ENCODE data around the gene C2orf15. TPM values are rescaled to one million over a fixed set of nuclear protein-coding genes. Genes with fewer than 3 reads are reported as not detected.

Gene C2orf15
- total and polyA plus RNA-seq, 7 donors, result 2.4 to 2.8 (median 2.5) TPM; not detected in 4

DNA sequence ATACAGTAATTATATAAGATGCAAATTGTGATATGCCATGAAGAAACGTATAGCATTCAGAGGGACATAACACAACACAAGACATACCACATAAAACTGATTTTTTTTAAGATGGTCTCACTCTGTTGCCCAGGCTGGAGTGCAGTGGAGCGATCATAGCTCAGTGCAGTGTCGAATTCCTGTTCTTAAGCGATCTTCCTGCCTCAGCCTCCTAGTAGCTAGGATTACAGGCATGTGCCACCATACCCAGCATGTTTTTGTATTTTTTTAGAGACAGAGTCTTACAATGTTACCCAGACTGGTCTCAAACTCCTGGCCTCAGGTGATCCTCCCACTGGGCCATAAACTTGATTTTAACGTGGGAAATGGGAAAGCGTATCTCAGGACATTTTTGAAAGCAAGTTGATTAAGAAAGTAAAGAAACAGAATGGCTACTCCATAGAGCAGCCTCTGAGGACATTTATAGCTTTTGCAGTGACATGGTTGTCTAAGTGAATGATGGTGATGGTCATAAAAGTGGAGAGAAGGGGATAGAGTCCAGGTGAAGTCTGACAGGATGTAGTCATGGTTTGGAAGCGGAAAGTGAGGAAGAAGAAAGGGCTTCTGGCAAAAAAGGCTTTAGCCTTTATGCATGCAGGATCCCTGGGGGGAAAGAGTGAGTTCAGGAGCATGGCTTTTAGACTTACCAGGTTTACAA, 10.8 kb downstream of the C2orf15 start:
- Histone ChIP-seq H3K4me3 (no peak overlapping the region), H3K27ac (no peak overlapping the region), H3K4me1 (peaks cover 0 to 19% (median 18%) of the 10 kb centered on the region in 4 donors), H3K36me3 (peaks cover 0 to 5% (median under 1%) of the 10 kb centered on the region in 4 donors), H3K9me3 (no peaks in the 10 kb centered on the region), H3K27me3 (no peaks in the 10 kb centered on the region)
- no peak for DNase-seq
- intact Hi-C loops (cut with DNase I), result loop anchor here (10.0 kb wide), 1 partner anchor 342 kb away; the partner anchor contains the start of gene REV1
- TF ChIP-seq POLR2AphosphoS5 (IDR thresholded peaks at IDR 0.05), result no peak
- TF ChIP-seq EP300 (IDR thresholded peaks at IDR 0.05), result no peak
- TF ChIP-seq POLR2A (IDR thresholded peaks at IDR 0.05), result no peak
- no peak for TF ChIP-seq CTCF (IDR thresholded peaks at IDR 0.05)
- 77 to 79% methylated on average over 7 of the region's 7 CpGs for WGBS, 2 donors

DNA sequence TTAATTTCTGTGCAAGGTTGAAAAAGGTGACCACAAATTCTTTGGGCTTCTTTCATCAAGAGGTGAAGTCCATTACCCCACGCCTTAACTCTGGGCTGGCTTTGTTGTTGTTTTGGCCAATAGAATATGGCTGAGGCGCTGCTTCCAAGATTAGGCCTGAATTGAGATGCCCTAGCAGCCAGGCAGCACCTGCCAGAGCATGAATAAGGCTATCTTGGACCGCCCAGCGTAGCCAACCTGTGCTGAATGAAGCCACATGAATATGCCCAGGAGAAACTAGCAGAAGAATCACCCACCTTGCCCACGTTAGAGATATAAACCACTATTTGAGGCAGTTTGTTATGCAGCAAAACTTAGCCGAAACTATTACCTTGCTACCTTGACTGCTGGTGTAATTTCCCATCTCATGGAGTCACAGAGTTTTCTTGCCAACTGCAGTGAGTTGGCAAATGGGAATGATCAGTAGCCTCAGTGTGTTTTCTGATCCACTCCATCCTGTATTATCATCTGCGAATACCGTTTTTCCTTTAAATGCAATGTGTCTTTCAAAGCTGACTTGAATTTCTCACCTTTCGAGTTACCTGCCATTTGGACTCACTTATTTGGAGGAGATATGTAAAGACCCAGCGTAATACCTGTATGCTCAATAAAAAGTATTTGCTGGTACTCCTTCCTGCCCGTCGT, 12.6 kb downstream of the C2orf15 start:
- Histone ChIP-seq H3K27ac (peak overlapping the region; percentile 83 to 91 (median 84)), H3K4me3 (peak overlapping the region; percentile 61 to 85 (median 66)), H3K4me1 (peaks cover 0 to 19% (median 18%) of the 10 kb centered on the region in 4 donors), H3K9me3 (no peaks in the 10 kb centered on the region), H3K36me3 (peaks cover 0 to 15% (median 5%) of the 10 kb centered on the region in 4 donors), H3K27me3 (no peaks in the 10 kb centered on the region)
- 34 to 48% methylated on average over 12 of the region's 12 CpGs for WGBS, 2 donors
- no peak for DNase-seq
- TF ChIP-seq POLR2AphosphoS5 (IDR thresholded peaks at IDR 0.05), result no peak
- no peak for TF ChIP-seq CTCF (IDR thresholded peaks at IDR 0.05)
- TF ChIP-seq POLR2A (IDR thresholded peaks at IDR 0.05), result no peak
- TF ChIP-seq EP300 (IDR thresholded peaks at IDR 0.05), result no peak
- intact Hi-C loops (cut with DNase I), result loop anchor here (1.0 to 10.0 kb wide), 4 partner anchors 13 to 341 kb away; partner anchors contain the start of genes C2orf15, EIF5B, MITD1 and MRPL30

DNA sequence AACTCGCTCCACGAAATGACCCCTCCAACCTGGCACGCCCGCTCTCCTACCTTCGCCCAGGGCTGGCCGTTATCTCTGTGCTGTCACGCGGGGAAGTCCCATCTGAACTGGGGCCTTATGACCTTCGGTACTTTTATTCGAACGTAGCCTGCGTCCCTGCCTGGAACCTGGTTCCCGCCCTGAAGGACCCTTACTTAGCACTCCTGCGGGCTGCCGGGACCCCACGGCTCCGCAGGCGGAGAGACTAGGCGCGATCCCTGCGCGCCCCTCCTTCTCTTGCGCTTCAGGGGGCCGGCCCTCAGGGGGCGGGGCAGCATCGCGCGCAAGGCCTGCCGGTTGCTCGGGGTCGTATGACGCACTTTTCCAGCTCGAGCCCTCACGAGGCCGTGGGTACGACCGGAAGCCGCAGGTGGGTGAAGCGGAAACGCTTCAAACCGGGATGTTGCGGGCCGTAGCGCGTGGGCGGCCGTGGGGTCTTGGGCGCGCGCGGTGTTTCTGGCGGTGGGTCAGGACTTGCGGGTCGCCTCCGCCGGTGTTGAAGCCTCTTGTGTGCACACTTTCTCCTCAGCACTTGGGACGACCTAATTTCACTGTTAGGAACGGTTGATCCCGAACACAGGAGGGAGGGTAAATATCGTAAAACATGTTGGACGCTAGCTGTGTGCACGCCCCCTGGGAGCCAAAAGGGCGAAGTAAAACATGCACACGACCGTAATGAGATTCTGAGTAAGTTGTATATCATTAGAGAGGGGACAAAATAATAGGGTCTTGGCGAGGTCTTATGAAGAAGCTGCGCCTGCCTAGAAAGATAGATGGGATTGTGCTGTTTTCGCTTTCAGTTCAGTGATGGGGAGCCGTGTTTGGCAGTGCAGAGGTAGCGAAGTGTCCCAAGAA, 13.4 kb downstream of the C2orf15 start, which contains the start of the genes LIPT1 and TSGA10:
Gene LIPT1 (plus strand): TSS at position 325 of the 894 bp plus-strand sequence. CDS start 6,991 bp downstream, outside the sequence.
Gene TSGA10 (minus strand): TSS at position 300 of the 894 bp plus-strand sequence. CDS start 45,503 bp downstream, outside the sequence.
- Histone ChIP-seq H3K4me1 (peaks cover 0 to 19% (median 18%) of the 10 kb centered on the region in 4 donors), H3K27me3 (no peaks in the 10 kb centered on the region), H3K4me3 (peak within 1 kb of the TSS; percentile 61 to 85 (median 66)), H3K27ac (peak within 1 kb of the TSS; percentile 83 to 91 (median 84)), H3K36me3 (peaks cover 0 to 22% (median 5%) of the 10 kb centered on the region in 4 donors), H3K9me3 (no peaks in the 10 kb centered on the region)
- peak; percentile 97 for DNase-seq
- WGBS, 2 donors, result 0% methylated on average over 70 of the region's 70 CpGs
- no peak for TF ChIP-seq CTCF (IDR thresholded peaks at IDR 0.05)
- TF ChIP-seq POLR2AphosphoS5 (IDR thresholded peaks at IDR 0.05), result peak; percentile 90 to 97 (median 92)
- peak in 1 of 4 donors; percentile 96 for TF ChIP-seq EP300 (IDR thresholded peaks at IDR 0.05)
- peak; percentile 68 to 78 for TF ChIP-seq POLR2A (IDR thresholded peaks at IDR 0.05)
- intact Hi-C loops (cut with DNase I), result loop anchor here (2.0 to 10.0 kb wide), 3 partner anchors 26 to 340 kb away; partner anchors contain the start of genes EIF5B, MITD1, MRPL30 and REV1

- TF ChIP-seq EP300 (IDR thresholded peaks at IDR 0.05) (no peak), CTCF (IDR thresholded peaks at IDR 0.05) (no peak), POLR2A (IDR thresholded peaks at IDR 0.05) (no peak), POLR2AphosphoS5 (IDR thresholded peaks at IDR 0.05) (no peak)
- Histone ChIP-seq H3K27ac (no peak overlapping the region), H3K27me3 (no peaks in the 10 kb centered on the region), H3K4me3 (no peak overlapping the region), H3K4me1 (peaks cover 0 to 19% (median 18%) of the 10 kb centered on the region in 4 donors), H3K9me3 (no peaks in the 10 kb centered on the region), H3K36me3 (peaks cover 0 to 28% (median 6%) of the 10 kb centered on the region in 4 donors)
- WGBS, 2 donors, result 64 to 81% methylated on average over 1 of the region's 1 CpG
- no peak for DNase-seq
- intact Hi-C loops (cut with DNase I), result loop anchor here (10.0 kb wide), 1 partner anchor 338 kb away; the partner anchor contains the start of gene REV1
Measured at GRCh38 chr2:99156891-99157290, 15.4 kb downstream of the C2orf15 start.

All from sigmoid colon (tissue), 7 donors.